ENCODE results near the gene GLRX2. TPM values are rescaled to one million over a fixed set of nuclear protein-coding genes. Genes with fewer than 3 reads are reported as not detected.
"Not testable (repeated sequence)": the region's sequence is repeated elsewhere in the genome, so short reads cannot be mapped to it uniquely, and the experiment has no call there.

Gene GLRX2
- 11.2 and 15.9 TPM in 2 replicates for total RNA-seq

GRCh38 chr1:193104907-193105820, at the start of gene GLRX2:
GLRX2 (minus strand) TSS chr1:193105414; CDS start chr1:193105382, 32 bp downstream.
- peak; percentile 45 for DNase-seq (ENCODE audit: low read depth, low spot score)

- DNase-seq (ENCODE audit: low read depth, low spot score) = no peak
Observed at GRCh38 chr1:193144999-193145398, 39.8 kb upstream of the GLRX2 start.

- no peak for DNase-seq (ENCODE audit: low read depth, low spot score)
Observed at GRCh38 chr1:193144361-193144938, 39.2 kb upstream of the GLRX2 start.

- no peak for DNase-seq (ENCODE audit: low read depth, low spot score)
Observed at GRCh38 chr1:193143285-193143684, 38.1 kb upstream of the GLRX2 start.

GRCh38 chr1:193142409-193142808, 37.2 kb upstream of the GLRX2 start:
- no peak for DNase-seq (ENCODE audit: low read depth, low spot score)

- no peak for DNase-seq (ENCODE audit: low read depth, low spot score)
Observed at GRCh38 chr1:193141804-193142203, 36.6 kb upstream of the GLRX2 start.

- no peak for DNase-seq (ENCODE audit: low read depth, low spot score)
Observed at GRCh38 chr1:193140254-193140653, 35.0 kb upstream of the GLRX2 start.

- no peak for DNase-seq (ENCODE audit: low read depth, low spot score)
Observed at GRCh38 chr1:193131266-193131860, 26.1 kb upstream of the GLRX2 start.

GRCh38 chr1:193125369-193125768, 20.2 kb upstream of the GLRX2 start:
- no peak for DNase-seq (ENCODE audit: low read depth, low spot score)

- DNase-seq (ENCODE audit: low read depth, low spot score) = no peak
Observed at GRCh38 chr1:193123751-193124150, 18.5 kb upstream of the GLRX2 start.

GRCh38 chr1:193121616-193122593, 16.7 kb upstream of the GLRX2 start, which contains the start of gene CDC73:
CDC73 (plus strand) TSS chr1:193122031; CDS start chr1:193122201, 170 bp downstream.
- peak; percentile 85 for DNase-seq (ENCODE audit: low read depth, low spot score)

GRCh38 chr1:193120604-193121166, 15.5 kb upstream of the GLRX2 start:
- no peak for DNase-seq (ENCODE audit: low read depth, low spot score)

- DNase-seq (ENCODE audit: low read depth, low spot score) = no peak
Observed at GRCh38 chr1:193118803-193119730, 13.9 kb upstream of the GLRX2 start.

- no peak for DNase-seq (ENCODE audit: low read depth, low spot score)
Observed at GRCh38 chr1:193118194-193118593, 13.0 kb upstream of the GLRX2 start.

GRCh38 chr1:193117167-193117566, 12.0 kb upstream of the GLRX2 start:
- not testable (repeated sequence) for DNase-seq (ENCODE audit: low read depth, low spot score)

- peak; percentile 66 for DNase-seq (ENCODE audit: low read depth, low spot score)
Observed at GRCh38 chr1:193115629-193116227, 10.5 kb upstream of the GLRX2 start.

GRCh38 chr1:193114485-193115095, 9.4 kb upstream of the GLRX2 start:
- DNase-seq (ENCODE audit: low read depth, low spot score) = no peak

GRCh38 chr1:193113992-193114332, 8.7 kb upstream of the GLRX2 start:
- DNase-seq (ENCODE audit: low read depth, low spot score) = no peak
